SKM-1 (cell line): Measurements from ENCODE around the gene FARP2.

Experiments used
- DNase-seq: peaks from one replicate; lab custom pipeline; 2025; ENCODE audit not compliant: unreplicated experiment; lab: John Stamatoyannopoulos, UW

FARP2 gene

DNA sequence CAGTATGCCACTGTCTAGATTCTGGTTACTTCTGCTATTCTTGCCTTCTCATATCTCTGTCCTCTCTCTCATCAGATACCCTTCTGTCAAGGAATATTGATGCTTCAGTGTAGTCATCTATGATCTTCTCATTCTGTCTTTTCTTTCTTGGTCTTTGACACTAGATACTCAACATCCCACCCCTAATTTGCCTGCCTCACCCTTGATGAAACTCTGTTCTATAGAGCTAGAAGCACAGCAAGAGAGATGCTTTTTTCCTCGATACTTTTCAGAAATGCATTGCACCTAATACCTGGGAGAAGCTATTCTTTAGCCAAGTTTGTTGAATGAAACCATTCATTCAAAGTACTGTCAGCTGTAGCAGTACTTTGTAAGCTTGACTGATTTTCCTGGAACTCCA, 30.8 kb upstream of the FARP2 start:
- no peak for DNase-seq

DNA sequence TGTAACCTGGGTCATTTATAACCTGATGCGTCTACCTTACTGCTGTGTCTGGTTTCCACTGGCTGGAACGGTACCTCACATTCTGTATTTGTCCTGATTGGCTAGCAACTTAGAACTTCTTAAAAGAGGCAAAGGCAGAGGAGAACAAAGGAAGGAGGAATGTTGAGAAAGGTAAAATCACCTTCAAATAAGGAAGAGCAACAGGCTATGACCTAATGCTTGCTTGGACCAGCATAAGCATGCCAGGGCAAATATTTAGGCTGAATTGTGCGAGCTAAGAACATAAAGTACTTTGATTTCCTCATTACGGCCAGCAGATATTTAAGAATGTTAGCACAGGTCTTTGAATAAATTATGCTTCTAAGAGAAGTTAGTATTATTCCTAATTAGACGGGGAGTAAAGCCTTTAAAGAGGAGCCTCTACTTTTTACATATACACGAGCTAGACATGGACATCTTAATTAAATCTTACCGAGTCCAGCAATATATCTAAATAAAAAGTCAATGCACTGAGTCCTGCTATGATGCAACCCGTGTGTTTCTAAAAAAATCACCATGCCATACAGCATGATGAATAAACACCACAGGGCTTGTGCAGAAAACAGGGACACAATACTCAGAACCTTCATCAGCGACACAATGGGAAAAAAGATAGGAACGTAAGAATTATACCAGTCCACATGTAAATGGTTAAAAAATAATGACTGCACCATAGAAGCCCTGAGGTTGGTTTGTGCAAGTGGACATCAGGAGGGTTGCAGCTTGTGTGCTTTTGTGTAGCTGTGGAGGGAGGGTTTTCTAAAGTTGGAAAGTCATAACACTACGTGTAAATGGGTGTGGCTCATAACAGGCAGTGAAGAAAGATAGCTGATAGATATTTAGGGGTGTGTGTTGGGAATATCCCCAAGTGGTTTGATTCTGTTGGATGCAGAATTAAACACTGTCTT, 26.1 kb upstream of the FARP2 start:
- DNase-seq: no peak

DNA sequence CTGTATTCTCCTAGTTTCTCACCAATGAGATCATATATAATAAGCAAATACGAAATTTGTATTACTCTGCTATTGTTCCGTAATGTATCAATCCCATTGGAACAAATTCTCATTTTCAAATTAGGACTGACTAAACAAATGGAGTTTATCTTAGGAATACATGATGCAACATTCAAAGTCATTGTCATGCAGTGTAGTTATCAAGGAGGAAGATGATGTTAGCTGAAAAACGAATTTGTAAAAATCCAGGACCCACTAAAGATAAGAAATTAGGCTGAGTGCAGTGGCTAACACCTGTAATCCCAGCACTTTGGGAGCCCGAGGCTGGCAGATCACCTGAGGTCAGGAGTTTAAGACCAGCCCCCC, 25.5 kb upstream of the FARP2 start:
- DNase-seq: no peak

DNA sequence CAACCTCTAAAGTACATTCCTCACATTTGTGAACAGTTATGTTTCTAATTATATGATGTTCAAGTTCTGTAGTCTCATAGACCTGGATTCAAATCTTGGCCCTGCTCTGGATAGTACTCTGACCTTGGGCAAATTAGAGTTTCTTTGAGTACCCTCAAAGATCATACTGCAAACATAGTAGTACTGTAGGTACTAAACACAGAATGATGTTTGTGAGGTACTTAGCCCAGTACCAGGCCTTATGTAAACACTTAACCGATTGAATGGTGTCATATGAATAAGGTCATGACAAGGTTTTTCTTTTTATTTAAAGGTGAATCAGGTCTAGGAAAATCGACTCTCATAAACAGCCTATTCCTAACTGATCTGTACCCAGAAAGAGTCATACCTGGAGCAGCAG, 21.3 kb upstream of the FARP2 start:
- no peak for DNase-seq

DNA sequence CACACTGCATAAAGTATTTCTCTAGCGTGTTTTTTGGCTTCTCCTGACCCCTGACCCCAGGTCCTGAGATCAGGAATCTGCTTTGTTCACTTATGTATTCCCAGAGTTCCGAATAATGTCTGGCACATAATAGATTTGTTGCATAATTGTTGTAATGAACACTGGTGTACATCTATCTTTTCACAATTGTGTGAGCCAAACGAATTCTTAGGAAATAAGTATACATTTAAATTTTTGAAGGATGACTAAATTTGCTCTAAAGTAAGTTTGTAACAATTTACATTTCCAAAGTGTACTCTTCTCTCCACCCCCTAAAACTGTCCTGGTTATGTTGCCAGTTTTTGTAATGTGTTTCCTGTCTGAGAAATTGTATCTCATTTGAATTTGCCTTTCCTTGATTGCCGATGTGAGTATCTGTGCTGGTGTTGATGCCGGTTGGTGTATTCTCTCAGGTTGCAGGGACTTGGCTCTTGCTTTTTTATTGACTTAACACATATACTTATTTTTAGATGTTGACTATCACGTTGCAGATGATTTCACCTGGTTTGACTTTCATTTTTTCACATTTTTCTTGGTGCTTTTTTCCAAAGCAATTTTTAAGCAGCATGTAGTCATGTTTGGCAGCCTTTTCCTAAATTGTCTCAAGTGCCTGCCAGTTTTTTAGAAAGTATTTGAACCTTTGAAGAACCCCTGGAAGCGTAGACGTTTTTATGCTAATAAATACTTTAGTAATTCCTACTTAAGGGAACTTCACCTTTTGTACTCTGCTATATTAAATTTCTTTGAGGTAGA, 16.1 kb upstream of the FARP2 start:
- no peak for DNase-seq

DNA sequence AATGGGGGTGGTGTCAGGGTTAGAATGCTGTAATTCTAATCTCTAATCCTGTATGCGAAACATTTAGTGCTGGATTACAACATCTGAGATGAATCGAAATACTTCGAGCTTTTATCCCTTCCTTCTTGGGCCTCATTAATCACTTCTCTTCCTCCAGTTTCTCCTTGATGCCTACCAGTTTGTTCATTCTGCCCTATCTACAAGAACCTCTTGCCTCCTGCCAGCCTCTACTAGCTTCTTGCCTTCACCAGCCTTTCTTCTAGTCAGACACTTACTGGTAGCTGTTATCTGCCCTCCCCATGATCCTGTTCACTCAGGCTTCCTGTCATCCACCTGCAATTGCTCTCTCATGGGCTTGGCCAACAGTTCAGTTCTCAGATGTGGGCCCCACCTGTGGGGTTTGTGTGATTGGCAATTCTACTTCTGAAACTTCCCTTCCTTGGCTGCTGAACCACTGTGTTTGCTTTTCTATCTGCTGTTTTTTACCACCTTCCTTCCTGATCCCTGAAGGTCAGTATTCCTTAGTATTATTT, 15.4 kb upstream of the FARP2 start:
- no peak for DNase-seq

DNA sequence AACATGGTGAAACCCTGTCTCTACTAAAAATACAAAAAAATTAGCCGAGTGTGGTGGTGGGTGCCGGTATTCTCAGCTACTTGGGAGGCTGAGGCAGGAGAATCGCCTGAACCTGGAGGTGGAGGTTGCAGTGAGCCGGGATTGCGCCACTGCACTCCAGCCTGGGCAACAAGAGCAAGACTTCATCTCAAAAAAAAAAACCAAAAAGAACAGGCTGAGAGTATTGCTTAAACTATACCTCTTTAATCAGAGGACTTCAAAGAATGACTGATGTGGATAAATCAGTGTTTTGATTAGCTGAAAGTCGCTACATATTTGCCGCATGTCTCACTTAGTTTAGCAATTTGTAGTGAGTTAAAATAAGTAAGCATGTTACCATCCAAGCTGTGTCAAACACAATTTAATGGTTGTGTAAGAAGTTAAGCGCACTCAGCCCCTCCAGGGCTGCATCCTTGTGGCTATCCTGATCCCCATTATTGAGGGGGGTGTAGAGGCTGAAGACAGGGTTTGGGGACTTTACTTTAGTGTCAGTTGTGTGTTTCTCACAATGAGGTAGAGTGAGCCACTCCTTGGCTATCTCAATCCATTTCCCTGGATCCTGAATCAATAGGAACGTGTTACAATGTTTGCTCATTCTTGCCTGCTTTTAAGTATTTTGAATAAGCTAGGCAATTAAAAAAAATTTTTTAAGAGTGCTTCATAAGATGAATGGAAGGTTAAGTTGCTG, 11.0 kb upstream of the FARP2 start:
- no peak for DNase-seq

DNA sequence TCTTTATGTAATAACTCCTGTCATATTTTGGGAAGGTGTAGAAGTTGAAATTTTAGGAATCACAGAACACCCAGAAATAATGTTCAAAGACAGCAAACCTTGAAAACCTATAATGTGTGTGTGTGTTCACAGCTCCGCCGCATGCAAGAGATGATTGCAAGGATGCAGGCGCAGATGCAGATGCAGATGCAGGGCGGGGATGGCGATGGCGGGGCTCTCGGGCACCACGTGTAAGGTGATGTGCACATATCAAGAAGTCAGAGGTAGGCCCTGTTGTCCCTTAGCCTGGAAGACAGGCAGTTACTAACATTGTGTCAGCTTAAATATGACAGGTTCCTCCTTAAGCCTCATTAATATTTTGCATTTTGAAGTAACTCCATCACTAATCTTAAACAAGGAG, 6.1 kb upstream of the FARP2 start:
- DNase-seq: no peak

DNA sequence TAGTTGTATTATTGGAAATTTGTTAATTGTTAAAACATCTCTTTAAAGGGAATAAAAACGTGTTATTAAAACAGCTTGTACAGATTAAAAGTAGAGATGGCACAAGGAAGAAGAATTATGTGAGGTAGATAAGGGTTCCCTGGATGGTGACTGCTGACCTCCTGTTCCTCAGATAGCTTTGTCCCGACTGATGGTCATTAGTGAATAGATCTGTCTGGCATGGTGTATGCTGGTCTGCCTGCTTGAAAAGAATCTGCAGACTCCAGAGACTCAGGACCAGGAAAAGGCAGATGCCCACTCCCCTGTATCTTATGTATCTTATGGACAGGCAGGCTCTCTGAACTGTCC, 5.6 kb upstream of the FARP2 start:
- DNase-seq: no peak

DNA sequence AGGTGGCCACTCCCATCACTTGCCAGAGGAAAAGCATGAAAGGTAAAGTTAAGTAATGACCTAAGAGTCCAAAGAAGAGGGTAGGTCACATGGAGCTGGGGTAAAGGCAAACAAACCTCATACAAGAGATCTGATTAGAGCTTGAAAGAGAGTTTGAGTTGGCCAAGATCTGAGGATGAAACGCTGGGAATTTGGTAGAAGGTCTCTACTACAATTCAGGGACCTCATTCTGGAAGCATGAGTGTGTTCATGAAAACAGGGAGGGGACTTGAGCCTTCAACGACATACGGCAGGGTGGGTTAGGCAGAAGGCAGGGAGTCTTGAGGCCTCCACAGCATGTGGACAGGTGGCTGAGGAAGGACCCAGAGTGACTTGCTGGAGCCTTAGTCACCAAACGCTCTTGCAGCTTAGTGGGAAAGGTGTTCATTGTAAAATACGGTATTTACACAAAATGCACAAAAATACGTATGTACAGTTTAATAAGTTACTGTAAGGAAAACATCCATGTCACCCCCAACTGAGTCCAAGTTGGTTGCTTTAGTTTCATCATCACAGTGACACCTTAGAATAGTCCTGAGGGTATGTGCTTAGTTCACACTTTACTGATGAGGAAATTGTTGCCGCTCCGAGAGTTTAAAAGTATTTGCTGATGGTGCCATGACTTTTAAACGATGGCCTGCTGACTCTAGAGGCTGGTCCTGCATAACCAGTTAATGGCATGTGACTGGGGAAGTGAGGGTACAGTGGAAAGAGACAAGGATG, 5.0 kb upstream of the FARP2 start:
- DNase-seq: no peak

DNA sequence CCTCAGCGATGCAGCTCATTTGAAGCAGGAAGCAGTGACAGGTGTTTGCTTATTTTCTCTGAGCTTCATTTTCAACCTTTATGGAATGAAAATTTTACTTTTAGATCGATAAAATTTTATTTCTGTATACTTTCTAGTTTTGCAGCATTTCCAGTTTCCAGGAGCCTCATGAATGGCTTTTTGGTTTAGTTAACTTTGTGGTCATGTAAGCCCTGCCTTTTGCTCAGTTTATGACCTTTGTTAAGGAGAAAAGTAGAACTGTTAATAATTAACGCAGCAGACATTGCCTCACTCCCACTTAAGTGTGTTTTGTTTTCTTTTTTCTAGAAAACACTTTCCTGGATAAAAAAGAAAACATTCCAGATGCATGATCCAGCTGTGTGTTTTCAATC, 4.4 kb upstream of the FARP2 start:
- no peak for DNase-seq

DNA sequence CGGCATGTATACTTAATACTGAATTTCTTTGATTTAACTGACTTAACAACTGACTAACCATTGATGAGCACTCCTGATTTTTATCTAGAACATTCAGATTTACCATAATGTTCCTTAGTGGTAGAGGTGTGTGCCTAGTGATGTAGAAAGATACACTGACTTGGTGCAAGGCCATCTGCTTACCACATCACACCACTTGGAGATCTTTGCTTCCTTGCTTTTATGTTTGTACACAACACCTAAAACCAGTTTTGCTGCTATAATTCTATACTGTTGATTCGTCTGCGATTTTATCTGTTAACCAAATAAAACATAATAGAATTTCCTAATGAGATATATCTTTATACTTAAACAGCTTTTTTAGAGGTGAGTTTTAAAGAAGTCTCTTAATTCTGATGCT, 3.9 kb upstream of the FARP2 start:
- DNase-seq: no peak

DNA sequence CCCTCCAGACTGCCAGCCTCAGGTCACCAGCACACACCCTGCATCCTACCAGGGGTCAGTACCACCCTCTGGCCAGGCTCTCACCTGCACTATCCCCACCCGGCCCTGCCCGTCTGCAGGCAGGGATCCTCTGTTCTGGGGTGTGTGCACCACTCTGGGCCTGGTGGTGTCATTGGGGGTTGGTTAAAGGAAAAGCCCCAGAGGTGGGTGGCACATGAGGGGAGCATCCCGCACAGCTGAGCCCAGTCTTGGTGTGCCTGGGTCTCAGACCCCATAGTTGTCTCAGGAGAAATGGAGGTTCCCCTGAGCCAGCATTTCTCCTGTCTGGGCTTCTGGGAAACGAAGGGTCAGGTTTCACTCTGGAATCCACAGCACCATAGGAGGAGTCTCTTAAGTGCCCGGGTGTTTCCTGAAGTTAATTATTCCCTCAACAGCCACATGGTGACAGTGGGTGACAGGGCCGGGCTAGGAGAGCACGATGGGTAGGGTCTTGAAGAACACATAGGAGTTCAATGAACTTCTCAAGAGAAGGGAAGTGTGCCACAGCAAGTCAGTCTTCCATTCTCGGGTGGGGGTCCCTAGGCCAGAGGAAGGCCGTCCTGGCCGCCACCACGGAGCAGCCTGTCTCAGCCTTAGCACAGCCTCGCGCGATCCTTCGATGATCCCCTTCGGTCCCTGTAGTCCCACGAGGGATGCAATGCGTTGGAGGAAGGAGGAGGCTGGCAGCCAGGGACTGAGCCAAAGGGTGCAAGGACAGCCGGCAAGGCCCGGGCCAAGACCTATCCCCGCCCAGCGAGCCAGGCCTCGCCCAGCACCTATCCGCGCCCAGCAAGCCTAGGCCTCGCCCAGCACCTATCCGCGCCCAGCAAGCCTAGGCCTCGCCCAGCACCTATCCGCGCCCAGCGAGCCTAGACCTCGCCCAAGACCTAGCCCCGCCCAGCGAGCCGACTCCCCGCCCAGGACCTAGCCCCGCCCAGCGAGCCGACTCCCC, 1.1 kb upstream of the FARP2 start:
- peak; percentile 12 for DNase-seq

DNA sequence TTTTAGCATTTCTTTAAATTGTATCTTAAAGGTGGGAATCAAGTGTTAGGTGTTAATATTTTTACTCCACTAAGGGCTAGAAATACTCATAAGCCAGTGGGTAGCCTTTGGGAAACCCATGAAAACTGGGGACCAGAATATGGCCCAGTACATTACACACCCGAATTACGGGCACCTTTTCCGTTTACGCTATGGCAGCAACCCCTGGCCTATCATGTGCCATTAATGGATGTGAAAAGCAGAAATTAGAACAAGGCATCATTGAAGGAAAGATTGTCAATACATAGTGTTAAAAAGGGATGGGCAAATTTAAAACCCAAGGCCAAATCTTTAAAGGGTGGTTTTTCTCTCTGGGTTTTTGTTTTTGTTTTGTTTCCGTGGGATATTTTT, 781 bp downstream of the FARP2 start:
- no peak for DNase-seq

DNA sequence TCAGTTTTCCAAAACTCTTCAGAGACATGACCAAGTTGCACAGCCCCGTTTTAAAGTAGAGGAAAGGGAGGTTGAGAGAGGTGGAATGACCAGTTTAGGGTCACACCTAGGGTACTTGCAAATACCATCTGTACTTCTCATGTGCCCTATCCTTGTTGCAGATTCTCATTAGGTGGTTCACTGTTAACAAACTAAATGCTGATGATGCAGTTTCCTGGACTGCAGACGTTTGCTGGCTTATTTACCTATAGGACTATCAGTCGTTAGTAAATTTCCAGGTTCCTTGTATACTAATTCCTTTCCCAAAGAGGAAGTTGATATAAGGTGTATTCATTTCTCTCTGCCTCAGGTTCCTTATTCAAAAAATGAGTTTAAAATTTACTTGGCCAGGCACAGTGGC, 1.4 kb downstream of the FARP2 start:
- no peak for DNase-seq

DNA sequence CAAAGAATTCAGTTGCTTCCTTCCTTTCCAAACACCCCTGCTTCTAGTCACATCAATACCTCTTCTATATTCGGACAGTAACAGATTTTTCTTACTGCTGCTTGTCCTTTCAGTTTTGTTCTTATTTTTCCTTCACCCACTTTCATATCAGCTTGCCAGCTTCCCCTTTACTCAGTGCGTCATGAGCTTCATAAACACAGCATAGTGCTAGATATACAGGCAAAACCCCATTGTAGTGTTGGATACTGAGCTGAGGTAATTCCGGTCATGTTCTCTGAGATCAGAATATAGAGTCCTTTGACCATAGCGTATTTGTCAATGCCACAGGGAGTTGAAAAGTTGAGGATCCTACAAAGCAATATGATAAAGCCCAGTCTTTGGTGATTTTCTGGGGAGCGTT, 2.4 kb downstream of the FARP2 start:
- DNase-seq: no peak

DNA sequence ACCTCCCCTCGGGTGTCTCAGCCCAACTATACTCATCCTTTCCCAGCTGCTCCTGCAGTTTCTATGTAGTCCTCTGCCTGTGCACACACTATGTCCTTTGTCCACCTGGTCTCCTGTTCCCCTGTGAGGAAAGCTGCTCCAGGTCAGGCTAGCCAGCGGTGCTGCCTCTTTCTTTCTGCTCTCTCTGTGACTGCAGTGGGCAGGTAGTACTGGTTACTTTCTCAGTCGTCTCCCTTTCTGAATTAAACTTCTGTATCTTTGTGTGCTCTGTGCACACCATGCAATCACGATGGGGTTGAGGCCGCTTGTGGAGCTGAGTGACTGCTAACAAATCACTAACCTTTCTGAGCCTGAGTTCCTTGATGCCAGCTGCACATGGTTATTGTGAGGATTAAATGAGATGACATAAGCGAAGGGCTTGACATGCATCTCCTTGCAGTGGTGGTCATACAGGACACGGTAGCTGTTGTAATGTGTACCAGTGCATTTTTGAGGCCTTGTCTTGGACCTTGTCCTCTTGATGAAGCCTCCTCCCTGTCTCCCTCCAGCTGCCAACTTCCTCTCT, 3.5 kb downstream of the FARP2 start:
- no peak for DNase-seq

DNA sequence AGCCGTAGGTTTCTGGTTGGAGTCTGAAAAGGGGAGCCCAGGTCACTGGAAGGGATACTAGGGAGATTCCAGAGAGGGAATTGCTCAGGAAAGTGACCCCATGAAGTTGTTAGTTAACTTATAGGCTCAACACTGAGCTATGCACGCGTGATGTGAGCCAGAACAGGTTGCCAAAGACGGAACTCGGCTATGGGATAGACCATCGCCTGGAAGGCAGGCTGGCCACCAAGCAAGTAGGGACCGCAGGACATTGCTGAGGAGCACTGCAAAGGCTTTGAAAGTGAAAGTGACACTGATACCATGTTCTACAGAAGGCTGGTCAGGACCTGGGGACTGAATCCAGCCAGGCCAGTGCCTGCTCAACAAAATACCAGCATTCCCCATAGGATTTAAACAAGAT, 7.3 kb downstream of the FARP2 start:
- no peak for DNase-seq

DNA sequence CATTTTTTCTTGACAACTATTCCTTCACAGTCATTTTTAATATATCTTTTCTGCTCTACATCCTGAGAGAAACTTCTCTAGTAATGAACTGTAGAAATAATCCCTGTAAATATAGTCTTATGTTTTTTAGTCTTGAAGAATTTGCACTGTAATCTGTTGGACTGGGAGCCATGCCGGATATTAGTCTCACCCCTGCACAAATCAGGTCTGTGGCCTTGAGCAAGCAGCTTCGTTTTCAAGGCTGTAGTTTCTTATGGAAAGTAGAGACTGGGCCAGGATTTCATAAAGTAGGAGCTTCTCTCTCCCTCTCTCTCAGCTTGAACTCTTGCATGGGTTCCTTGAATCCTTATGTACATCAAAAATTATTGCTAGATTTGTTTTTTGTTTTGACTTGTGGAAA, 8.7 kb downstream of the FARP2 start:
- no peak for DNase-seq
